Ovary (tissue), 3 donors: ENCODE results near the gene MBNL1.

ENCODE experiments used
- EP300 ChIP-seq: sonication (generic); formaldehyde crosslinking; IDR thresholded peaks from one replicate; pipeline ENCODE4 v1.6.1; 2017; ENCODE audit warnings: antibody characterized with exemption
- POLR2A ChIP-seq: fragments of 450-650 bp; IDR thresholded peaks from one replicate; pipeline ENCODE4 v1.6.1; 2017; ENCODE audit warnings: antibody characterized with exemption, mild to moderate bottlenecking, moderate library complexity
- TF ChIP-seq, protein P1 (sequence below), 3 donors: fragments of 450-650 bp in 2 of 3; fragments of 200-600 bp in 1 of 3; IDR thresholded peaks; one replicate each; pipeline versions ENCODE4 v1.5.1 to v1.8.0; 2016 to 2022; ENCODE audit warnings: antibody characterized with exemption in 3 of 3, mild to moderate bottlenecking in 1 of 3
- donor health status: DM: no; HTN: no; CAD: no.

DNA sequence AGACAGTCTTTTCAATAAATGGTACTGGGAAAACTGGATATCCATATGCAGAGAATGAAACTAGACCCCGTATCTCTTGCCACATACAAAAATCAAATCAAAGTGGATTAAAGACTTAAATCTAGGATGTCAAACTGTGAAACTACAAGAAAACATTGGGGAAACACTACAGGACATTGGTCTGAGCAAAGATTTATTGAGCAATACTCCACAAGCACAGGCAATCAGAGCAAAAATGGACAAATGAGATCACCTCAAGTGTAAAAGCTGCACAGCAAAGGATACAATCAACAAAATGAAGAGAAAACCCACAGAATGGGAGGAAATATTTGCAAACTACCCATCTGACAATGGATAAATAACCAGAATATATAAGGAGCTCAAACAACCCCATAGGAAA lies 38.4 kb upstream of the MBNL1 start:
- TF ChIP-seq, protein P1, sequence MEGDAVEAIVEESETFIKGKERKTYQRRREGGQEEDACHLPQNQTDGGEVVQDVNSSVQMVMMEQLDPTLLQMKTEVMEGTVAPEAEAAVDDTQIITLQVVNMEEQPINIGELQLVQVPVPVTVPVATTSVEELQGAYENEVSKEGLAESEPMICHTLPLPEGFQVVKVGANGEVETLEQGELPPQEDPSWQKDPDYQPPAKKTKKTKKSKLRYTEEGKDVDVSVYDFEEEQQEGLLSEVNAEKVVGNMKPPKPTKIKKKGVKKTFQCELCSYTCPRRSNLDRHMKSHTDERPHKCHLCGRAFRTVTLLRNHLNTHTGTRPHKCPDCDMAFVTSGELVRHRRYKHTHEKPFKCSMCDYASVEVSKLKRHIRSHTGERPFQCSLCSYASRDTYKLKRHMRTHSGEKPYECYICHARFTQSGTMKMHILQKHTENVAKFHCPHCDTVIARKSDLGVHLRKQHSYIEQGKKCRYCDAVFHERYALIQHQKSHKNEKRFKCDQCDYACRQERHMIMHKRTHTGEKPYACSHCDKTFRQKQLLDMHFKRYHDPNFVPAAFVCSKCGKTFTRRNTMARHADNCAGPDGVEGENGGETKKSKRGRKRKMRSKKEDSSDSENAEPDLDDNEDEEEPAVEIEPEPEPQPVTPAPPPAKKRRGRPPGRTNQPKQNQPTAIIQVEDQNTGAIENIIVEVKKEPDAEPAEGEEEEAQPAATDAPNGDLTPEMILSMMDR (IDR thresholded peaks at IDR 0.05), result no peak
- no peak for TF ChIP-seq POLR2A
- TF ChIP-seq EP300, result no peak
